Lower leg skin (tissue), 4 donors: Measurements from ENCODE around the gene MAPK12. TPM values are rescaled to one million over a fixed set of nuclear protein-coding genes. Genes with fewer than 3 reads are reported as not detected.

Source experiments
- DNase-seq, 2 donors: peaks; one replicate each; pipeline ENCODE4 v3.0.0-alpha.2; 2019; ENCODE audit warnings: low spot score in 2 of 2
- H3K4me3 ChIP-seq: fragments of 200-600 bp; sonication (generic); 2 replicates; pipeline ENCODE4 v1.5.1; 2017; ENCODE audit warnings: mild to moderate bottlenecking, low read depth; ENCODE audit not compliant: poor library complexity, severe bottlenecking
- POLR2A ChIP-seq, 2 donors: fragments of 450-650 bp; IDR thresholded peaks; one replicate each; pipeline ENCODE4 v1.6.1; 2016 to 2017; ENCODE audit warnings: antibody characterized with exemption in 2 of 2, mild to moderate bottlenecking in 1 of 2, moderate library complexity in 1 of 2
- WGBS, 2 donors: methylation state at CpG; one replicate each; pipeline ENCODE4 v1.1.5; 2018; 5-methylcytosine and 5-hydroxymethylcytosine counted together
- intact Hi-C: fragments of 100-400 bp; cut with DNase I; formaldehyde crosslinking; loops from one replicate; pipeline ENCODE4 v1.15.0; 2023; ENCODE audit warnings: low total_unique reads
- total RNA-seq, 4 donors: library from RNA; depleted of rRNA; stranded (reverse); fragments of >200 nt; gene quantifications; one replicate each; pipeline ENCODE4 v1.1.0, GENCODE V29; 2016
- TF ChIP-seq, protein P1 (sequence below), 3 donors: fragments of 450-650 bp; IDR thresholded peaks; one replicate each; pipeline ENCODE4 v1.5.1; 2016; ENCODE audit warnings: antibody characterized with exemption in 3 of 3, mild to moderate bottlenecking in 3 of 3, moderate library complexity in 2 of 3

The MAPK12 gene
- total RNA-seq, 4 donors from 2014 or later = 0.99 to 3.5 (median 1.8) TPM

DNA sequence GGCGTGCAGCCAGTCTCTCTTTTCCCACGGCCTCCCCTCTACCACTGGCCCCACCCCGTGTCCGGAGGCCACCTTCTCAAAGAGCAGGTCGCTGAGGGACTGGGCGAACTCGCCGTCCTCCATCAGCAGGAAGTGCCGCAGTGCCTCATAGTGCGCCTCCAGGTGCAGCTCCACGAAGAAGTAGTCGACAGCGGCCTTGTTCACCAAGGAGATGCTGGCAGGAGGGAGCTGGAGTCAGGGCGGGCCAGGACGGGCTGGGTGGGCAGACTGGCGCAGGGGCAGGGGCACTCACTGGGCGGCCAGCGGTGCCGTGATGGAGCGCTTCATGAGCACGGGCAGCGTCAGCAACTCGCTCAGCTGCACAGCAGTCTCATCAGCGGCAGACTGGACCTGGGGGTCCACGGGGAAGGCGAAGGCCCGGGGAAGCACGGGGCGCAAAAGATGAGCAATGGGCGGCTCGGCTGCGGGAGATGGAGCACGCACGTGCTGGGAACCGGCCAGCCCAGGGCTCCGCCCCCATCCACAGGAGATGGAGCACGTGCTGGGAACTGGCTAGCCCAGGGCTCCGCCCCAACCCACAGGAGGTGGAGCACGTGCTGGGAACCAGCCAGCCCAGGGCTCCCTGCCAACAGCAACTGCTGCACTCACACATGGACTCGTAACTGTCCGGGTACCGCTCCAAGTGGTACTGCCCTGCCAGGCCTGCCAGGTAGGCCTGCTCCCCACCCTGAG is 42.3 kb downstream of the MAPK12 start:
- DNase-seq = peak; percentile 81 to 94
- intact Hi-C loops = no loop called here
- TF ChIP-seq, protein P1, sequence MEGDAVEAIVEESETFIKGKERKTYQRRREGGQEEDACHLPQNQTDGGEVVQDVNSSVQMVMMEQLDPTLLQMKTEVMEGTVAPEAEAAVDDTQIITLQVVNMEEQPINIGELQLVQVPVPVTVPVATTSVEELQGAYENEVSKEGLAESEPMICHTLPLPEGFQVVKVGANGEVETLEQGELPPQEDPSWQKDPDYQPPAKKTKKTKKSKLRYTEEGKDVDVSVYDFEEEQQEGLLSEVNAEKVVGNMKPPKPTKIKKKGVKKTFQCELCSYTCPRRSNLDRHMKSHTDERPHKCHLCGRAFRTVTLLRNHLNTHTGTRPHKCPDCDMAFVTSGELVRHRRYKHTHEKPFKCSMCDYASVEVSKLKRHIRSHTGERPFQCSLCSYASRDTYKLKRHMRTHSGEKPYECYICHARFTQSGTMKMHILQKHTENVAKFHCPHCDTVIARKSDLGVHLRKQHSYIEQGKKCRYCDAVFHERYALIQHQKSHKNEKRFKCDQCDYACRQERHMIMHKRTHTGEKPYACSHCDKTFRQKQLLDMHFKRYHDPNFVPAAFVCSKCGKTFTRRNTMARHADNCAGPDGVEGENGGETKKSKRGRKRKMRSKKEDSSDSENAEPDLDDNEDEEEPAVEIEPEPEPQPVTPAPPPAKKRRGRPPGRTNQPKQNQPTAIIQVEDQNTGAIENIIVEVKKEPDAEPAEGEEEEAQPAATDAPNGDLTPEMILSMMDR (IDR thresholded peaks at IDR 0.05) = no peak
- TF ChIP-seq POLR2A (IDR thresholded peaks at IDR 0.05) = no peak
- H3K4me3 ChIP-seq = no peak overlapping the region
- WGBS, 2 donors = 71 to 76% methylated on average over 39 to 41 of the region's 42 CpGs

DNA sequence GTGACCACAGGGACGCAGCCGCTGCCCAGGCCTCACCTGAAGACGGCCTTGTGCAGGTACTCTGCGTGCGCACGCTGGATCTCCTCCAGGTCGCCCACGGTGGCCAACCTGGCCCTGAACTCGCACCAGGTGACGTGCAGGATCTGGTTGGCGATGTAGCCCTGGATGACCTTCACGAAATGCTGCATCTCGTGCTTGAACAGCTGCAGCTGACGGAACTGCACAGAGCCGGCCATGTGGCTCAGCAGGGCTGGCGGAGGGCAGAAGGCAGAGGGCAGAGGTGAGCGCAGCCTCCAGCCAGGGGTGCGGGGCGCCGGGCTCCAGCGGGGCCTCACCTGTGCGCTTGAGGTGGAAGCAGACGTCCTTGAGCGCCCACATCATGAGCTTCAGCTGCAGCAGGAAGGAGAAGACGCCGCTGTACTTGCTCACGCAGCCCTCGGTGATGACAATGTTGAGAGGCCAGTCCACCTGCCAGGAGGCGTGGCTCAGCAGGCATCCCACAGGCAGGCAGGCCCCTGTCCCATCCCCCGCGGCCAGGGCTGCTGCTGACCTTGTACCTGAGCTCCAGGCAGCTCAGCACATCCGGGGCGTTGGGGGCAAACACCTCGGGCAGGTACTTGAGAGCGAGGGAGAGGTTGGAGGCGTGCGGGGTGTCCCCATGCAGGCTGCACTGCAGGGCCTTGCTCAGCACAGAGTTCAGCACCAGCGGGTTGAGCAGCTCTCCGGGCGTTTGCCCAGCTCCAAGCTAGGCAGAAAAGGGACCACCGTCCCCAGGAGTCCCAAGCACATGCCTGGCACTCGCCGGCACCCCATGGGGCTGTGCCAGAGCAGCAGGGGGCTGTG is 43.1 kb downstream of the MAPK12 start:
- DNase-seq = no peak
- WGBS, 2 donors = 83 to 97% methylated on average over 6 to 27 of the region's 43 CpGs
- intact Hi-C loops = no loop called here
- TF ChIP-seq, protein P1 (IDR thresholded peaks at IDR 0.05) = no peak
- TF ChIP-seq POLR2A (IDR thresholded peaks at IDR 0.05) = no peak
- H3K4me3 ChIP-seq = no peak overlapping the region

DNA sequence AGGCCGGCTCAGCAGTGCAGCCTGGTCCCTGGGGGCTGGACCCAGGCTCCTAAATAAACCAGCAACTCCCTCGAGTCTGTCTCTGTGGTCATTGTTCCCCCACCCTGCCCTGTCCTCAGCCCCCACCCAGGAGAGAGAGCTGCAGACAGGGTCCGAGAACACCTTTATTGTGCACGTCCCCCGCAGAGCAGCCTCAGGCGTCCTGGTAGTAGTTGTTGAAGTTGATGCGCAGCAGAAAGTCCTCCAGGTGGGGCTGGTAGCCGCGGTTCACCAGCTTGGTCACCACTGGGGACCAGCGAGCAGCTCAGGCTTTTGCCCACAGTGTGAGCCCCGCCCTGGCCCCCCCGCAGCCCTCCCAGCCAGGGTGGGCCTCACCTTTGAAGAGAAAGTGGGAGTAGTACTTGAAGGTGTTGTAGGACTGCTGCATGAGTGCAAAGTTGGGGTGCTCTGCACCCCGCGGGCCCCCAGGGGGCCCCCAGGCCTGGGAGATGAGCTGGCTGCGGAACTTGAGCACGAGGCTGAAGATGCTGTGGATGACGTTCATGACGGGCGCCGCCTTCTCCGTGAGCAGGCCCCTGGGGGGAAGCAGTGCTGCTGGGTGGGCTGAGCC is 43.8 kb downstream of the MAPK12 start:
- DNase-seq = no peak
- no peak overlapping the region for H3K4me3 ChIP-seq
- TF ChIP-seq, protein P1 (IDR thresholded peaks at IDR 0.05) = no peak
- TF ChIP-seq POLR2A (IDR thresholded peaks at IDR 0.05) = no peak
- intact Hi-C loops = no loop called here
- 66 to 88% methylated on average over 6 to 21 of the region's 21 CpGs for WGBS, 2 donors

DNA sequence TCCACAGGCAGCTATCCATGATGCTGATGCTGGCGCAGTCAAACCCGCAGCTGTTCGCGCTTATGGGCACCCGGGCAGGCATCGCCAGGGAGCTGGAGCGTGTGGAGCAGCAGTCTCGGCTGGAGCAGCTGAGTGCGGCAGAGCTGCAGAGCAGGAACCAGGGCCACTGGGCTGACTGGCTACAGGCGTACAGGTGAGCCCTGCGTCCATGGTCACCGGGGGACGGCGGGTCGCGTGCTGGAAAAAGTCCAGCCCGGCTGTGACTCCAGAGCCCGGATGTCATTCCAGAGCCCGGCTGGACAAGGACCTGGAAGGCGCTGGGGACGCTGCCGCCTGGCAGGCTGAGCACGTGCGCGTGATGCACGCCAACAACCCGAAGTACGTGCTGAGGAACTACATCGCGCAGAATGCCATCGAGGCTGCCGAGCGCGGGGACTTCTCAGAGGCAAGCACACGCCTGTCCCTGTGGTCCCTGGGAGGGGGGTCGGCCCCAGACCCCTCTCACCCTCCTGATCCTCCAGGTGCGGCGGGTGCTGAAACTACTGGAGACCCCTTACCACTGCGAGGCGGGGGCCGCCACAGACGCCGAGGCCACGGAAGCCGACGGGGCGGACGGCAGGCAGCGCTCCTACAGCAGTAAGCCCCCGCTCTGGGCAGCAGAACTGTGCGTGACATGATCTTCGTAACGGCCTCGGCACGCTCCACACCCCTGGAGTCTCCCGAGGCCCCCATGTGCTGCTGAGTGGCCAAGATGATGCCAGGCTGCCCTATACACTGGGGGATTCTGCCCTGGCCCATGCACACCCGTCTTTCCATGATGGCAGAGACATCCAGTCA is 44.6 kb downstream of the MAPK12 start:
- no peak for DNase-seq
- no peak overlapping the region for H3K4me3 ChIP-seq
- intact Hi-C loops = no loop called here
- no peak for TF ChIP-seq POLR2A (IDR thresholded peaks at IDR 0.05)
- TF ChIP-seq, protein P1 (IDR thresholded peaks at IDR 0.05) = no peak
- 95 to 97% methylated on average over 48 to 50 of the region's 57 CpGs for WGBS, 2 donors

DNA sequence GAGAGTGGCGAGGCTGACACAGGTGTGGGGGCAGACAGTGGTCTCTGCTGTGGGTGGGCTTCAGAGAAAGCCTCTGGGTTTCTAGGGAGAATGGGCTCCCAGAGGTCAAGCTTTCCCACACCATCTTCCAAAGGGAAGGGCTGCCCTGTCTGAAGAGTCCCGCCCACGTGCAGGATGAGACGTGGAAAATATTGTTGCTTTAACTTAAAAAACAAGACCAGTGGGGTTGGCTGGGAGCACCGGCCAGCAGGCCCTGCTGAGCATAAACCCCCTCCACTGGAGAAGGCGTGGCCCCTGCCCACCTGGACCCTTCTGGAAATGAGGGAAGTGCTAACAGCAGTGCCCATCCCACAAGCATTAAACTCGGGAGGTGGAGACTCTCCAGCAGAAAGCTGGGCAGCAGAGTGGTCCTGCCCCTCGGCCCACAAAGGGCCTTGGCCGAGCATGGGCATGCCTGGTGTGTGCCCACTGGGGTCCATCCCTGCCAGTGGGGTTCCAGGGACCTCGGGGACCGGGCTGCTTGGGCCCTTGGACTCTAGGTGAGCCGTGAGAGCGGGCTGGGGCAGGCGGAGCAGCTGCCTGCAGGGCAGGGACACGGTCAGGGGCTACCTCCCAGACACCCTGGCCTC is 45.3 kb downstream of the MAPK12 start:
- intact Hi-C loops = no loop called here
- no peak for DNase-seq

More for the DNA sequence above, 45.3 kb downstream of the MAPK12 start:
- TF ChIP-seq, protein P1 (IDR thresholded peaks at IDR 0.05) = no peak
- TF ChIP-seq POLR2A (IDR thresholded peaks at IDR 0.05) = no peak
- WGBS, 2 donors = 82 to 86% methylated on average over 15 of the region's 15 CpGs
- no peak overlapping the region for H3K4me3 ChIP-seq
